GM20000 (cell line): Measurements from ENCODE around the gene CDH2.

ENCODE experiments used
- DNase-seq: peaks from one replicate; pipeline ENCODE4 v3.0.0; 2012; ENCODE audit warnings: low spot score
- CTCF ChIP-seq: IDR thresholded peaks from 2 replicates; pipeline ENCODE4 v1.5.1; 2012; ENCODE audit warnings: mild to moderate bottlenecking, control low read depth; ENCODE audit errors: extremely low read depth, missing control alignments

CDH2 gene

GRCh38 chr18:28109781-28110560 is 67.0 kb downstream of the CDH2 start:
- no peak for TF ChIP-seq CTCF
- DNase-seq = no peak

- no peak for DNase-seq
These were observed 68.1 kb downstream of the CDH2 start for GRCh38 chr18:28108814-28109213.

GRCh38 chr18:28108254-28108653 is 68.7 kb downstream of the CDH2 start:
- TF ChIP-seq CTCF = no peak
- no peak for DNase-seq

More at GRCh38 chr18:28108814-28109213, 68.1 kb downstream of the CDH2 start:
- no peak for TF ChIP-seq CTCF

DNA sequence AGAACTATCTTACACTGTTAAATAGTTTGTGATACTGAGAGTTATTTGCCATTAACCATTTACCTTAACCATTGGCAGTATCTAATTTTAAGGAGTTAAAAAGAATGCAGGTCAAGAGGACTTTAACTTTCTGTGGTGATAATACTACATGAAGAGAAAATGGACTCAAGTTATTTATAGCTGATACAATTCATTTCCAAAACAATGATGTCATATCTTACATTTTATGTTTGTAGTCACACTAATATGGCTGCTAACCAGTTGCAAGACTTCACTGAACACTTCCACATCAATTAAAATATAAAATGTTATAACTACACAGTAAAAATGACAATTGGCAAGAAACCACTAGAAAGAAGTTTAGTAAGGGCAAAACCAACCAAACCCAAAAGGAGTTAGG is 77.7 kb downstream of the CDH2 start:
- TF ChIP-seq CTCF = no peak

GRCh38 chr18:28095631-28096030 is 81.3 kb downstream of the CDH2 start:
- no peak for DNase-seq
- no peak for TF ChIP-seq CTCF

More for the DNA sequence above, 77.7 kb downstream of the CDH2 start:
- DNase-seq = no peak

DNA sequence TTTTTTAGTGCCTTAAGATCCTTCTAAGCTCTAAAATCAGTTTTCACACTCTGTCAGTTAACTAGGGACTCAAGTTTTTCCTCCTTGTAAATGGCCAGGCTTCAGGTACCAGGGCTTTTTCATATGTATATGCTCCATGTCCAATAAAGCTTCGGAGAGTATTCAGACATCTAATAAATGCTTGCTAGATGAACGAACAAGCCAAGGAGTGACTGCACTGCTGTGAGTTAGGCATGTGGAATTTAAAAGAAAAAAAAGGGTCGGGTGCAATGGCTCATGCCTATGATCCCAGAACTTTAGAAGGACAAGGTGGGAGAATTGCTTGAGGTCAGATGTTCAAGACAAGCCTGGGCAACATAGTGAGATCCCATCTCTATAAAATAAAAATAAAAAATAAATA is 81.9 kb downstream of the CDH2 start:
- no peak for DNase-seq
- TF ChIP-seq CTCF = no peak

DNA sequence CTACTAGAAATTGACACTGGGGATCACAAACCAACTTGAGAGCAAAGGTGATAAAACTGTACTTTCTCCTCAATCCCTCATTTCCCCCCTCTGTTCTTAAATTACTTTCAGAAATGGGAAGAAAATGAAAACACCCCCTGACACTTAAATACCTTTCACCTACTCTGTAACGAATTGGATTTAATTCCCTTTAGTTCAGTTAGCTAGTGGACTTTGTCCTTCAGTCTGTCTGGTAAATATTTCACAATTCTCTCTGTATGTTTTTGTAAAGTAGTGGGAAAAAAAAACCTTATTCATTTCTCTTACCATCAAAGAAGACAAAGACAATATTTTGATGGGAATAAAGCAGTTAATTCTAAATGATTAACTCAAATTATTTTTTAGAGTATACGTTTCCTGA is 85.7 kb downstream of the CDH2 start:
- no peak for TF ChIP-seq CTCF
- DNase-seq = no peak
